CD4-positive, alpha-beta T cell (primary cell): ENCODE results near the gene AGBL1. TPM values are rescaled to one million over a fixed set of nuclear protein-coding genes. Genes with fewer than 3 reads are reported as not detected.

ENCODE experiments used
- ATAC-seq: fragments of 200-7000 bp; cut with Tn5 transposase; one replicate; pipeline ENCODE4 v1.10.0; 2022; ENCODE audit warnings: mild to moderate bottlenecking; ENCODE audit not compliant: poor library complexity
- CTCF ChIA-PET: fragments of 350-600 bp; sonication (Branson Sonifier 250); formaldehyde crosslinking; loops from one replicate; lab custom pipeline; 2021; ENCODE audit warnings: antibody characterized with exemption, inconsistent platforms; lab: Charles Lee
- POLR2A ChIA-PET: fragments of 350-600 bp; sonication (Branson Sonifier 250); formaldehyde crosslinking; loops from one replicate; lab custom pipeline; 2021; ENCODE audit warnings: antibody characterized with exemption, inconsistent platforms; lab: Charles Lee
- DNase-seq, 14 experiments: peaks; one replicate each; pipeline ENCODE4 v3.0.0-alpha.2; 2013 to 2020; ENCODE audit warnings: mixed read lengths in 2 of 14
- H3K27ac ChIP-seq, 2 donors: one replicate each; pipeline versions ENCODE4 v1.5.1 to v1.7.0; 2013; ENCODE audit warnings: low read length in 2 of 2, low read depth in 1 of 2, mild to moderate bottlenecking in 1 of 2
- H3K27me3 ChIP-seq, 2 experiments: 1 replicate in 1 of 2; 2 replicates in 1 of 2; pipeline versions ENCODE4 v1.6.1 to v1.7.0; 2013; ENCODE audit warnings: low read length in 2 of 2, control low read depth in 1 of 2, mild to moderate bottlenecking in 1 of 2, moderate library complexity in 1 of 2; ENCODE audit not compliant: insufficient read depth in 2 of 2, control insufficient read depth in 1 of 2
- H3K36me3 ChIP-seq: one replicate; pipeline ENCODE4 v1.6.1; 2013; ENCODE audit warnings: low read length, control low read depth; ENCODE audit not compliant: insufficient read depth
- H3K4me1 ChIP-seq: one replicate; pipeline ENCODE4 v1.6.1; 2013; ENCODE audit warnings: low read length, control low read depth; ENCODE audit not compliant: insufficient read depth
- H3K4me3 ChIP-seq: one replicate; pipeline ENCODE4 v1.5.1; 2013; ENCODE audit warnings: mild to moderate bottlenecking, low read length, moderate library complexity
- H3K9me3 ChIP-seq, 2 experiments: 1 replicate in 1 of 2; 2 replicates in 1 of 2; pipeline versions ENCODE4 v1.6.1 to v1.7.0; 2013; ENCODE audit warnings: low read length in 2 of 2, mild to moderate bottlenecking in 2 of 2, control low read depth in 1 of 2, moderate library complexity in 1 of 2; ENCODE audit not compliant: control insufficient read depth in 1 of 2, insufficient read depth in 1 of 2
- H3K27ac Mint-ChIP-seq: one replicate; pipeline ENCODE4 v1.8.0; 2020; ENCODE audit warnings: mixed read lengths
- H3K27me3 Mint-ChIP-seq: one replicate; pipeline ENCODE4 v1.8.0; 2021; ENCODE audit warnings: mixed read lengths
- H3K36me3 Mint-ChIP-seq: one replicate; pipeline ENCODE4 v1.8.0; 2021; ENCODE audit warnings: low read depth, mixed read lengths
- H3K4me1 Mint-ChIP-seq: one replicate; pipeline ENCODE4 v1.8.0; 2021; ENCODE audit warnings: low read depth, mixed read lengths
- H3K4me3 Mint-ChIP-seq: one replicate; pipeline ENCODE4 v1.8.0; 2020; ENCODE audit warnings: mild to moderate bottlenecking, mixed read lengths
- H3K9me3 Mint-ChIP-seq: one replicate; pipeline ENCODE4 v1.8.0; 2020; ENCODE audit warnings: mixed read lengths
- CTCF ChIP-seq: fragments of 200-600 bp; IDR thresholded peaks from one replicate; pipeline ENCODE4 v1.8.0; 2022; ENCODE audit warnings: antibody characterized with exemption, mild to moderate bottlenecking
- intact Hi-C, 2 experiments: fragments of 100-400 bp; cut with DNase I in 1 of 2; cut with micrococcal nuclease in 1 of 2; formaldehyde crosslinking; loops; one replicate each; pipeline versions ENCODE4 v1.15.1 to v1.9.0; 2023 to 2025; cut with DNase I, micrococcal nuclease
- total RNA-seq, 174 experiments: library from RNA in 2 of 174; stranded (reverse) in 2 of 174; gene quantifications; one replicate each; pipeline ENCODE4 v1.2.3 and lab custom pipeline; 2021 to 2026

Gene AGBL1
- total RNA-seq, 2 experiments from 2014 or later, result not detected

- POLR2A ChIA-PET, result no interaction called here
- intact Hi-C loops, result no loop called here
- H3K4me3 Mint-ChIP-seq, result no peak overlapping the region
- no peak for TF ChIP-seq CTCF
- no peak overlapping the region for H3K27ac Mint-ChIP-seq
- H3K27me3 Mint-ChIP-seq, result no peaks in the 10 kb centered on the region
- Histone ChIP-seq H3K36me3 (no peaks in the 10 kb centered on the region), H3K4me3 (no peak overlapping the region), H3K4me1 (no peaks in the 10 kb centered on the region), H3K27me3 (no peaks in the 10 kb centered on the region), H3K27ac (no peak overlapping the region), H3K9me3 (no peaks in the 10 kb centered on the region)
- no peaks in the 10 kb centered on the region for H3K4me1 Mint-ChIP-seq
- DNase-seq, result no peak
- no peaks in the 10 kb centered on the region for H3K9me3 Mint-ChIP-seq
- H3K36me3 Mint-ChIP-seq, result no peaks in the 10 kb centered on the region
- CTCF ChIA-PET, result no interaction called here
- ATAC-seq, result no peak
Measured at GRCh38 chr15:86266896-86267484, 187.3 kb downstream of the AGBL1 start.

GRCh38 chr15:86267892-86268291 lies 188.2 kb downstream of the AGBL1 start:
- intact Hi-C loops, result no loop called here
- DNase-seq, result no peak
- CTCF ChIA-PET, result no interaction called here
- Histone ChIP-seq H3K36me3 (no peaks in the 10 kb centered on the region), H3K27me3 (no peaks in the 10 kb centered on the region), H3K4me1 (no peaks in the 10 kb centered on the region), H3K4me3 (no peak overlapping the region), H3K9me3 (no peaks in the 10 kb centered on the region), H3K27ac (no peak overlapping the region)
- POLR2A ChIA-PET, result no interaction called here
- no peak for ATAC-seq
- Mint-ChIP-seq H3K36me3 (no peaks in the 10 kb centered on the region), H3K9me3 (no peaks in the 10 kb centered on the region), H3K27ac (no peak overlapping the region), H3K4me3 (no peak overlapping the region), H3K27me3 (no peaks in the 10 kb centered on the region), H3K4me1 (no peaks in the 10 kb centered on the region)
- TF ChIP-seq CTCF, result no peak

- Histone ChIP-seq H3K36me3 (no peaks in the 10 kb centered on the region), H3K4me1 (no peaks in the 10 kb centered on the region), H3K27ac (no peak overlapping the region), H3K4me3 (no peak overlapping the region), H3K27me3 (peaks cover 0 to 2% of the 10 kb centered on the region in 2 experiments), H3K9me3 (no peaks in the 10 kb centered on the region)
- Mint-ChIP-seq H3K4me3 (no peak overlapping the region), H3K36me3 (no peaks in the 10 kb centered on the region), H3K27ac (no peak overlapping the region), H3K27me3 (no peaks in the 10 kb centered on the region), H3K9me3 (no peaks in the 10 kb centered on the region), H3K4me1 (no peaks in the 10 kb centered on the region)
- POLR2A ChIA-PET, result no interaction called here
- intact Hi-C loops, result no loop called here
- no peak for DNase-seq
- no peak for ATAC-seq
- CTCF ChIA-PET, result no interaction called here
- no peak for TF ChIP-seq CTCF
Measured at GRCh38 chr15:86268558-86268957, 188.9 kb downstream of the AGBL1 start.
